ENCODE results near the gene BNIP3.

- no peak for TF ChIP-seq CTCF (IDR thresholded peaks at IDR 0.05; ENCODE audit: insufficient read depth, low read length)
- no peak for TF ChIP-seq GABPA (IDR thresholded peaks at IDR 0.05; ENCODE audit: low read depth)
Observed at GRCh38 chr10:131925011-131925649, 56.6 kb downstream of the BNIP3 start.
